H9 (cell line): Measurements from ENCODE around the gene SETD1A. TPM values are rescaled to one million over a fixed set of nuclear protein-coding genes. Genes with fewer than 3 reads are reported as not detected.

ENCODE experiments used
- DNase-seq: peaks from one replicate; pipeline ENCODE4 v3.0.0-alpha.2; 2017
- H2AFZ ChIP-seq: one replicate; pipeline ENCODE4 v1.6.1; 2013; ENCODE audit warnings: mild to moderate bottlenecking, low read length, control low read depth, moderate library complexity
- H2AK5ac ChIP-seq: 2 replicates; pipeline ENCODE4 v1.6.1; 2013; ENCODE audit warnings: low read length, control low read depth, mixed read lengths; ENCODE audit not compliant: insufficient read length
- H2BK120ac ChIP-seq: one replicate; pipeline ENCODE4 v1.6.1; 2013; ENCODE audit warnings: low read depth, mild to moderate bottlenecking, low read length, control low read depth, inconsistent platforms; ENCODE audit not compliant: poor library complexity, severe bottlenecking
- H2BK12ac ChIP-seq: 2 replicates; pipeline ENCODE4 v1.6.1; 2013; ENCODE audit warnings: low read length, control low read depth, mixed read lengths, low read depth; ENCODE audit not compliant: insufficient read length
- H2BK15ac ChIP-seq: 2 replicates; pipeline ENCODE4 v1.6.1; 2013; ENCODE audit warnings: low read depth, low read length, control low read depth
- H2BK20ac ChIP-seq: one replicate; pipeline ENCODE4 v1.6.1; 2013; ENCODE audit warnings: low read depth, mild to moderate bottlenecking, low read length, control low read depth, inconsistent platforms; ENCODE audit not compliant: poor library complexity, severe bottlenecking
- H2BK5ac ChIP-seq: 2 replicates; pipeline ENCODE4 v1.6.1; 2013; ENCODE audit warnings: low read length, control low read depth, mixed read lengths; ENCODE audit not compliant: insufficient read length
- H3K14ac ChIP-seq: 2 replicates; pipeline ENCODE4 v1.6.1; 2013; ENCODE audit warnings: low read length, control low read depth; ENCODE audit not compliant: insufficient read depth
- H3K18ac ChIP-seq: 2 replicates; pipeline ENCODE4 v1.6.1; 2013; ENCODE audit warnings: low read depth, mild to moderate bottlenecking, mixed read lengths, low read length, control low read depth; ENCODE audit not compliant: insufficient read length
- H3K23ac ChIP-seq: 2 replicates; pipeline ENCODE4 v1.6.1; 2013; ENCODE audit warnings: low read length, control low read depth, mixed read lengths, low read depth; ENCODE audit not compliant: insufficient read length
- H3K23me2 ChIP-seq: 2 replicates; pipeline ENCODE4 v1.6.1; 2013; ENCODE audit warnings: low read depth, mild to moderate bottlenecking, mixed read lengths, low read length, control low read depth; ENCODE audit not compliant: insufficient read length, poor library complexity, severe bottlenecking
- H3K27ac ChIP-seq: 2 replicates; pipeline ENCODE4 v1.5.1; 2013; ENCODE audit warnings: low read length, control low read depth, mixed read lengths, low read depth; ENCODE audit not compliant: insufficient read length
- H3K27me3 ChIP-seq: 2 replicates; pipeline ENCODE4 v1.6.1; 2013; ENCODE audit warnings: low read length, control low read depth, inconsistent platforms; ENCODE audit not compliant: insufficient read depth
- H3K4ac ChIP-seq: 2 replicates; pipeline ENCODE4 v1.6.1; 2013; ENCODE audit warnings: low read depth, mild to moderate bottlenecking, control low read depth, inconsistent platforms, low read length, moderate library complexity
- H3K4me1 ChIP-seq: 2 replicates; pipeline ENCODE4 v1.6.1; 2013; ENCODE audit warnings: low read length, control low read depth, inconsistent platforms; ENCODE audit not compliant: insufficient read depth
- H3K4me2 ChIP-seq: 2 replicates; pipeline ENCODE4 v1.6.1; 2013; ENCODE audit warnings: low read length, control low read depth, mixed read lengths; ENCODE audit not compliant: insufficient read length, insufficient read depth
- H3K56ac ChIP-seq: 2 replicates; pipeline ENCODE4 v1.6.1; 2013; ENCODE audit warnings: low read depth, mild to moderate bottlenecking, mixed read lengths, low read length, control low read depth; ENCODE audit not compliant: insufficient read length
- H3K79me1 ChIP-seq: 2 replicates; pipeline ENCODE4 v1.6.1; 2013; ENCODE audit warnings: low read depth, mild to moderate bottlenecking, moderate library complexity, low read length, control low read depth, inconsistent platforms; ENCODE audit not compliant: insufficient read depth, poor library complexity, severe bottlenecking
- H3K79me2 ChIP-seq: 2 replicates; pipeline ENCODE4 v1.6.1; 2013; ENCODE audit warnings: low read length, control low read depth, inconsistent platforms; ENCODE audit not compliant: insufficient read depth
- H3K9ac ChIP-seq: 2 replicates; pipeline ENCODE4 v1.6.1; 2013; ENCODE audit warnings: low read length, control low read depth, mixed read lengths; ENCODE audit not compliant: insufficient read length; ENCODE audit errors: extremely low read depth
- H3K9me3 ChIP-seq: one replicate; pipeline ENCODE4 v1.6.1; 2013; ENCODE audit warnings: low read depth, low read length, inconsistent platforms; ENCODE audit not compliant: control insufficient read depth
- H3T11ph ChIP-seq: one replicate; pipeline ENCODE4 v1.6.1; 2013; ENCODE audit warnings: mild to moderate bottlenecking, low read length, control low read depth, inconsistent platforms
- H4K20me1 ChIP-seq: one replicate; pipeline ENCODE4 v1.6.1; 2013; ENCODE audit not compliant: control insufficient read depth, insufficient read length, insufficient read depth
- H4K5ac ChIP-seq: 2 replicates; pipeline ENCODE4 v1.6.1; 2013; ENCODE audit warnings: low read depth, mild to moderate bottlenecking, mixed read lengths, low read length, control low read depth; ENCODE audit not compliant: insufficient read length
- H4K8ac ChIP-seq: replicated peaks from 2 replicates; pipeline ENCODE4 v1.6.1; 2013; ENCODE audit warnings: low read length, control low read depth, mixed read lengths, low read depth; ENCODE audit not compliant: insufficient read length
- H4K91ac ChIP-seq: 2 replicates; pipeline ENCODE4 v1.6.1; 2013; ENCODE audit warnings: low read depth, mild to moderate bottlenecking, moderate library complexity, mixed read lengths, low read length, control low read depth; ENCODE audit not compliant: insufficient read length
- H3K27ac Mint-ChIP-seq, 3 experiments: 2 replicates in 2 of 3; 3 replicates in 1 of 3; pipeline ENCODE4 v1.8.0; 2020 to 2021; ENCODE audit warnings: mixed read lengths in 3 of 3, mild to moderate bottlenecking in 1 of 3, moderate library complexity in 1 of 3
- H3K27me3 Mint-ChIP-seq: 2 replicates; pipeline ENCODE4 v1.8.0; 2021; ENCODE audit warnings: low read depth, mild to moderate bottlenecking, moderate library complexity, mixed read lengths
- H3K36me3 Mint-ChIP-seq, 3 experiments: 2 replicates in 2 of 3; 3 replicates in 1 of 3; pipeline ENCODE4 v1.8.0; 2020 to 2021; ENCODE audit warnings: low read depth in 3 of 3, mixed read lengths in 3 of 3; ENCODE audit not compliant: insufficient read depth in 1 of 3
- H3K4me1 Mint-ChIP-seq, 2 experiments: 2 replicates each; pipeline ENCODE4 v1.8.0; 2020; ENCODE audit warnings: mixed read lengths in 2 of 2
- H3K4me3 Mint-ChIP-seq, 2 experiments: 2 replicates in 1 of 2; 3 replicates in 1 of 2; pipeline ENCODE4 v1.8.0; 2020 to 2021; ENCODE audit warnings: mild to moderate bottlenecking in 2 of 2, mixed read lengths in 2 of 2, moderate library complexity in 1 of 2
- H3K9me3 Mint-ChIP-seq, 2 experiments: 2 replicates in 1 of 2; 3 replicates in 1 of 2; pipeline ENCODE4 v1.8.0; 2020; ENCODE audit warnings: mild to moderate bottlenecking in 2 of 2, mixed read lengths in 2 of 2, moderate library complexity in 1 of 2
- CTCF ChIP-seq: fragments of 200-600 bp; sonication (generic); conservative IDR thresholded peaks from 3 replicates; pipeline ENCODE4 v1.8.0; 2021; ENCODE audit warnings: antibody characterized with exemption, mild to moderate bottlenecking
- WGBS: extraction: QIAGEN DNeasy Blood & Tissue Kit; methylation state at CpG from one replicate; pipeline ENCODE4 v1.1.7; 2013; ENCODE audit warnings: missing lambda C conversion rate, low lambda C conversion rate, mixed read lengths; ENCODE audit not compliant: insufficient read length; ENCODE audit errors: extremely low coverage; 5-methylcytosine and 5-hydroxymethylcytosine counted together
- total RNA-seq: library from RNA; stranded (reverse); gene quantifications from 2 replicates; pipeline ENCODE4 v1.2.1, GENCODE V29; 2021

The SETD1A gene
- total RNA-seq, 1 experiment from 2014 or later: 36.9 TPM

- H3K4me1 ChIP-seq: no peaks in the 10 kb centered on the region
- H3K4ac ChIP-seq: no peak overlapping the region; the same call in 1 of the 2 replicates
- H3K56ac ChIP-seq: peak overlapping the region; percentile 91
- H4K8ac ChIP-seq: peak overlapping the region; percentile 98
- H3K79me1 ChIP-seq: no peaks in the 10 kb centered on the region
- no peak overlapping the region for H4K91ac ChIP-seq
- H2BK15ac ChIP-seq: no peak overlapping the region
- H2BK20ac ChIP-seq: no peak overlapping the region
- peak overlapping the region; percentile 93 to 100 for H3K4me3 Mint-ChIP-seq
- no peaks in the 10 kb centered on the region for H3K9me3 ChIP-seq
- H3K18ac ChIP-seq: peak overlapping the region; percentile 99
- H3K9ac ChIP-seq: peak overlapping the region; percentile 96
- peak overlapping the region; percentile 84 for H3K4me2 ChIP-seq
- peak; percentile 100 for DNase-seq
- peak overlapping the region; percentile 99 for H3K14ac ChIP-seq
- H3T11ph ChIP-seq: no peak overlapping the region
- H4K20me1 ChIP-seq: no peaks in the 10 kb centered on the region
- no peaks in the 10 kb centered on the region; a peak in 1 of 5 replicates for H3K9me3 Mint-ChIP-seq
- peaks cover 12 to 24% of the 10 kb centered on the region in 2 experiments for H3K4me1 Mint-ChIP-seq
- WGBS: no CpG with 5 or more reads among the region's 33 CpGs
- no peaks in the 10 kb centered on the region for H3K79me2 ChIP-seq
- no peak overlapping the region for H2AK5ac ChIP-seq
- peak overlapping the region; percentile 97 for H3K27ac ChIP-seq
- peak overlapping the region; percentile 99 for H2BK5ac ChIP-seq
- H2AFZ ChIP-seq: peak overlapping the region; percentile 76
- peak overlapping the region; percentile 100 for H3K27ac Mint-ChIP-seq
- peaks cover 10% of the 10 kb centered on the region for H3K23me2 ChIP-seq
- H3K36me3 Mint-ChIP-seq: peaks cover 14 to 16% (median 15%) of the 10 kb centered on the region in 3 experiments
- no peak for TF ChIP-seq CTCF
- peak overlapping the region; percentile 89 for H2BK120ac ChIP-seq
- H4K5ac ChIP-seq: peak overlapping the region; percentile 99
- H3K23ac ChIP-seq: no peak overlapping the region
- no peaks in the 10 kb centered on the region for H3K27me3 ChIP-seq
- no peaks in the 10 kb centered on the region for H3K27me3 Mint-ChIP-seq
- H2BK12ac ChIP-seq: peak overlapping the region; percentile 99
Observed at GRCh38 chr16:30922960-30923535, 34.5 kb upstream of the SETD1A start.
